ENCODE measurements around the gene CSF3.

DNA sequence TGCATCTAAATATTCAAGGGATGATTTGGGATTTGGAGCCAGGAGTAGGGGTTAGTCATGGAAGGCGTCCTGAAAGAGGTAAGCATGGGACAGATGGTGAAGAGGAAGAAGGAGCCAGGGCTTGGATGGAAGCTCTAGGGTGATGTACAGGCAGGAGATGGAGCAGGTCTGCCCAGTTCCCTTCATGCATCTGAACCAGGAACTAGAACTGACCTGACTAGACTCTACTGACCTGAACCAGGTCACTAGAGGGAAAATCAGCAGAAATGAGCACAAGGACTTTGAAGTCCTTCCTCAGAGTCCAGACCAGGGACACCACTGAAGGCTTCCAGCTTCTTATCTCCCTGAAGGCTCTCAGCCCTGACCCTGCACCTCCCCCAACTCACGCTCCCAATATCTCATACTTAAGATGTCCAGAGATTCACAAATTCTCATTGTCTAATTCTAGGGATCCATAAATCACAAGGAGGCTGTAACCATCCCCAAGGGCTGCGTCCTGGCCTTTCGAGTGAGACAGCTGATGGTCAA is 44.1 kb upstream of the CSF3 start:
- TF ChIP-seq, protein P1, sequence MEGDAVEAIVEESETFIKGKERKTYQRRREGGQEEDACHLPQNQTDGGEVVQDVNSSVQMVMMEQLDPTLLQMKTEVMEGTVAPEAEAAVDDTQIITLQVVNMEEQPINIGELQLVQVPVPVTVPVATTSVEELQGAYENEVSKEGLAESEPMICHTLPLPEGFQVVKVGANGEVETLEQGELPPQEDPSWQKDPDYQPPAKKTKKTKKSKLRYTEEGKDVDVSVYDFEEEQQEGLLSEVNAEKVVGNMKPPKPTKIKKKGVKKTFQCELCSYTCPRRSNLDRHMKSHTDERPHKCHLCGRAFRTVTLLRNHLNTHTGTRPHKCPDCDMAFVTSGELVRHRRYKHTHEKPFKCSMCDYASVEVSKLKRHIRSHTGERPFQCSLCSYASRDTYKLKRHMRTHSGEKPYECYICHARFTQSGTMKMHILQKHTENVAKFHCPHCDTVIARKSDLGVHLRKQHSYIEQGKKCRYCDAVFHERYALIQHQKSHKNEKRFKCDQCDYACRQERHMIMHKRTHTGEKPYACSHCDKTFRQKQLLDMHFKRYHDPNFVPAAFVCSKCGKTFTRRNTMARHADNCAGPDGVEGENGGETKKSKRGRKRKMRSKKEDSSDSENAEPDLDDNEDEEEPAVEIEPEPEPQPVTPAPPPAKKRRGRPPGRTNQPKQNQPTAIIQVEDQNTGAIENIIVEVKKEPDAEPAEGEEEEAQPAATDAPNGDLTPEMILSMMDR (conservative IDR thresholded peaks at IDR 0.05): no peak
- no peak for TF ChIP-seq EZH2 (IDR thresholded peaks at IDR 0.05; ENCODE audit: low read depth)

Measured in PC-9 (cell line).